Spleen (tissue), 7 donors: ENCODE data around the gene INSR.

Source experiments
- CTCF ChIP-seq, 11 experiments: fragments of 200-600 bp in 7 of 11; fragments of 450-650 bp in 4 of 11; sonication (generic) in 4 of 11; IDR thresholded peaks in 8 of 11; conservative IDR thresholded peaks in 3 of 11; 1 replicate in 7 of 11; 2 replicates in 4 of 11; pipeline versions ENCODE4 v1.4.0 to v1.8.0; 2016 to 2021; ENCODE audit warnings: antibody characterized with exemption in 11 of 11, inconsistent platforms in 4 of 11, mild to moderate bottlenecking in 1 of 11
- POLR2A ChIP-seq, 3 donors: fragments of 450-650 bp; IDR thresholded peaks; one replicate each; pipeline ENCODE4 v1.5.1; 2017; ENCODE audit warnings: antibody characterized with exemption in 3 of 3, mild to moderate bottlenecking in 1 of 3
- POLR2AphosphoS5 ChIP-seq, 3 donors: sonication (generic); formaldehyde crosslinking; IDR thresholded peaks; one replicate each; pipeline ENCODE4 v1.5.1; 2017; ENCODE audit warnings: antibody characterized with exemption in 3 of 3
- donor health status: DM: no; HTN: no; CAD: no; lungs with moderate emphysema.
- donor health status: DM: no; HTN: no; CAD: no.
- donor health status: DM: no; HTN: no; CAD: no.

GRCh38 chr19:7119582-7119981 is 174.6 kb downstream of the INSR start:
- no peak for TF ChIP-seq CTCF (IDR thresholded peaks at IDR 0.05 in 8 of 11, conservative IDR thresholded peaks at IDR 0.05 in 3 of 11)
- no peak for TF ChIP-seq POLR2A (IDR thresholded peaks at IDR 0.05)
- TF ChIP-seq POLR2AphosphoS5 (IDR thresholded peaks at IDR 0.05), result no peak
